Mesendoderm (in vitro differentiated cells): ENCODE data around the gene TALDO1.

Source experiments
- DNase-seq: peaks from one replicate; pipeline ENCODE4 v3.0.0; 2013
- H2AK5ac ChIP-seq: 2 replicates; pipeline ENCODE4 v1.6.1; 2013; ENCODE audit warnings: low read length, inconsistent platforms
- H2BK120ac ChIP-seq: 2 replicates; pipeline ENCODE4 v1.6.1; 2013; ENCODE audit warnings: low read depth, mild to moderate bottlenecking, low read length, moderate library complexity, mixed read lengths
- H2BK15ac ChIP-seq: replicated peaks from 2 replicates; pipeline ENCODE4 v1.6.1; 2013; ENCODE audit warnings: low read depth, mild to moderate bottlenecking, moderate library complexity
- H2BK5ac ChIP-seq: 2 replicates; pipeline ENCODE4 v1.6.1; 2013; ENCODE audit warnings: low read length, inconsistent platforms
- H3K18ac ChIP-seq: 2 replicates; pipeline ENCODE4 v1.6.1; 2013; ENCODE audit warnings: mild to moderate bottlenecking, low read length, mixed read lengths
- H3K23ac ChIP-seq: one replicate; pipeline ENCODE4 v1.6.1; 2013; ENCODE audit warnings: low read length
- H3K27ac ChIP-seq: 2 replicates; pipeline ENCODE4 v1.5.1; 2013; ENCODE audit warnings: low read depth, mild to moderate bottlenecking, inconsistent platforms, low read length, moderate library complexity
- H3K27me3 ChIP-seq: 2 replicates; pipeline ENCODE4 v1.6.1; 2013; ENCODE audit warnings: low read length, control low read depth, mild to moderate bottlenecking, inconsistent platforms; ENCODE audit not compliant: insufficient read depth, poor library complexity
- H3K36me3 ChIP-seq: 2 replicates; pipeline ENCODE4 v1.6.1; 2013; ENCODE audit warnings: low read length, inconsistent platforms; ENCODE audit not compliant: control insufficient read depth, insufficient read depth
- H3K4ac ChIP-seq: one replicate; pipeline ENCODE4 v1.6.1; 2013; ENCODE audit warnings: low read depth, mild to moderate bottlenecking, low read length, moderate library complexity
- H3K4me1 ChIP-seq: 2 replicates; pipeline ENCODE4 v1.6.1; 2013; ENCODE audit warnings: low read depth, low read length, inconsistent platforms; ENCODE audit not compliant: control insufficient read depth
- H3K4me2 ChIP-seq: 2 replicates; pipeline ENCODE4 v1.6.1; 2013; ENCODE audit warnings: low read length
- H3K4me3 ChIP-seq: 2 replicates; pipeline ENCODE4 v1.5.1; 2013; ENCODE audit warnings: mild to moderate bottlenecking, low read length
- H3K56ac ChIP-seq: one replicate; pipeline ENCODE4 v1.6.1; 2013; ENCODE audit warnings: low read length
- H3K79me1 ChIP-seq: 2 replicates; pipeline ENCODE4 v1.6.1; 2013; ENCODE audit warnings: low read length, inconsistent platforms
- H3K79me2 ChIP-seq: 2 replicates; pipeline ENCODE4 v1.6.1; 2013; ENCODE audit warnings: mild to moderate bottlenecking, low read length; ENCODE audit not compliant: control insufficient read depth, insufficient read depth
- H3K9ac ChIP-seq: 2 replicates; pipeline ENCODE4 v1.6.1; 2013; ENCODE audit warnings: low read length, inconsistent platforms
- H4K5ac ChIP-seq: one replicate; pipeline ENCODE4 v1.6.1; 2013; ENCODE audit warnings: low read length
- H4K8ac ChIP-seq: one replicate; pipeline ENCODE4 v1.6.1; 2013; ENCODE audit warnings: low read depth, mild to moderate bottlenecking, control low read depth, low read length, moderate library complexity
- WGBS: extraction: QIAGEN DNeasy Blood & Tissue Kit; methylation state at CpG from one replicate; pipeline ENCODE4 v1.1.7; 2013; ENCODE audit warnings: low lambda C conversion rate, missing lambda C conversion rate; ENCODE audit not compliant: insufficient coverage; ENCODE audit errors: extremely low coverage; 5-methylcytosine and 5-hydroxymethylcytosine counted together

The TALDO1 gene

DNA sequence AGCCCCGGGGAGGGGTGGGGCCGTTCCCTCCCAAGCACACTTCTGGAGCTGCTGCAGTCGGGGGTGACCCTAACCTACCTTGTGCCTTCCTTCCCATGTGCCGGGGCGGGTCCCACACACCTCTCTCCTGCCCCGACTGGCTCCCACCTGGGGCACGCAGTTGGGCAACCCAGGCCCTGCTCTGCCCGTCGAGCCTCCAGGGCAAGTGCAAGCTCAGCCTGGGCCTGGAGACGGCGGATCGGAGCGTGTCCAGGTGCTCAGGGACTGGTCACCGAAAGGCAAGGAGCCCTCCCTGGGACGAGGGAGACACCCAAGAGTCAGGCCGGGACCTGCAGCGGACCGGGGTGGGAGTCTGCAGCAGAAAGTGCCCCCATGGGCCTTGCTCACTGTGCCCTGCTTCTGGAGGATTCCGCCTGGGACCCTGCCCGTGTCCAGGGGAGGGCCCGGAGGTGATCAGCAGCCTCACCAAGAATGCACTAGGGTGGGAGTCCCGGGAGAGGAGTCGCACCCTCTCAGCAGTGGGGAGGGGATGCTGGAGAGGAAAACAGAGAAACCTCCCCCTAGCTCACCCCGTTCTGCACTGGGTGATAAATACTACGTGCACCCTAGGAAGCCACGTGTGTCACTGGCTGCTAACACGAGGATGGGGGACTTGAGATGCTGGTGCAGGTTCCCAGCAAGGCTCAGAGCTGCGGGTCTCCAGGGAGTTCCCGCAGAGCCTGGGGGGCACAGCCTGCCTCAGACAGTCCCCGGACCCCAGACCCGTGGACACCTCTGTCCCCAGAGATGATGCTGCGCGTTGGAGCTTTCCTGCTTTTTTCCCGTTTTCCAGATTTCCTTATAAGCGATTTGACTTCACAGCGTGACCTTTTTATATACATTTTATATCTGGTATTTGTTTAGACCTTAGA, 35.3 kb downstream of the TALDO1 start:
- no CpG with 5 or more reads among the region's 36 CpGs for WGBS
- no peak overlapping the region for H2BK15ac ChIP-seq
- H3K23ac ChIP-seq, result no peak overlapping the region
- H3K4me2 ChIP-seq, result no peak overlapping the region
- H3K4me1 ChIP-seq, result no peaks in the 10 kb centered on the region
- H3K36me3 ChIP-seq, result no peaks in the 10 kb centered on the region
- H3K4me3 ChIP-seq, result no peak overlapping the region
- H2BK5ac ChIP-seq, result no peak overlapping the region
- no peak overlapping the region for H4K8ac ChIP-seq
- no peak for DNase-seq
- H3K27ac ChIP-seq, result no peak overlapping the region
- H4K5ac ChIP-seq, result no peak overlapping the region
- no peak overlapping the region for H3K56ac ChIP-seq
- no peak overlapping the region for H2BK120ac ChIP-seq
- no peaks in the 10 kb centered on the region for H3K27me3 ChIP-seq
- H3K79me1 ChIP-seq, result no peaks in the 10 kb centered on the region
- H3K4ac ChIP-seq, result no peak overlapping the region
- H3K9ac ChIP-seq, result no peak overlapping the region
- H3K79me2 ChIP-seq, result no peaks in the 10 kb centered on the region
- H3K18ac ChIP-seq, result no peak overlapping the region
- no peak overlapping the region for H2AK5ac ChIP-seq

DNA sequence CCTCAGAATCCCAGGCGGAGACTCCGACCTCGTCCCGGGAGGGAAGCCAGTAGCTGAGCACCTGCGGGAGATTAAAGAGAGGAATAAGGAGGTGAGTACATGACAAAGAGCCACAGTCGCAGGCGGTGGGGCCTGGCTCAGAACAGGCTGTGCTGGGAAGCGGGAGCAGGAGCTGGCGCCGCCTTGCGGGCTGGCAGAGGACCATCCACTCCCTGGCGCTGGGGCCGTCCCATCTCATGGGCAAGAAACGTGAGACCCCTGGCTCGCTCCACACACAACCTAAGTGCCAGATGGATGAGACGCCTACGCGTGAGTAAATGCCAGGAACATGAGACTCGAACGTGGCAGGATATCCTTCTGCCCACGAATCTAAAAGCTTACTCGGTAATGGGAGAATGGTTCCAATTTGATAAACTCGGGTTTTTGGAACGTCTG, 36.3 kb downstream of the TALDO1 start:
- Histone ChIP-seq H3K4me3 (no peak overlapping the region), H3K4me1 (no peaks in the 10 kb centered on the region)

DNA sequence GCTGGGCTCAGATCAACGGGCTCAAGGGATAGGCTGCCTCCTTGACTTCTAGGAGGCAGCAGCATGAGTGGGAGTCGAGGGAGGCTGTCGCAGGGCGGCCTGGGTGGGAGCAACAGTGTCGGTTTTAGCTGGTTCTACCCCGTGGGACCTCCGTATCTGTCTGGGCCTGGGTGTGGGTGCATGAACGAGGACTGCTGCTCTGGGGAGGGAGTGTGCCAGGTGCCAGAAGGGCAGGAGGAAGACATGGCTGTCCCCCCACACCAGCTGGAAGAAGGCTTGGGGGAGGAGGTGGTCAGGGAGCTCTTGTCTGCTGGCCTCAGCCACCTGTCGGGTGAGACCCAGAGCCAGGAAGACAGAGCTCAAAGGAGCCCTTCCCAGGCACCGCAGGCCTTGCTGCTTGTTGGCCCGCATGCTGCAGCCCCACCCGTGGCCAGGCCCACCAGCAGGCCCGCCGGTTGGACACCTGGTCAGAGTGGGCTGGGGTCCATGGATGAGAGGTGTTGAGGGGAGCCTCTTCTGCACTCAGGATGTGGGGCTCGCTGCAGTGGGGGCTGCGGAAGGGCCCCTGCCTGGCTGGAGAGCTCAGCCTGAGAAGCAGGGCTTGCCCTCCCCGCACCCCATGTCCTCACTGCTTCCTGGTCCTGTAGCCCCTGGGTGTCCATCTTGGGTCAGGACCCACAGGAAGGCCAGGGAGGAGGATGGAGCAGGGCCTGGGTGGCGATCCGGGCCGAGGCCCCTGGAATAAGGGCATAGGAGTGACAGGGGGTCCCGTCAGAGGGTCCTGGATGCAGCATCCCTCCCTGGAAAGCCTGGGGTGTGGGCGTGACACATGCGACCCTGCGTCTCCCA, 39.2 kb downstream of the TALDO1 start:
- Histone ChIP-seq H3K56ac (no peak overlapping the region), H3K23ac (no peak overlapping the region), H3K4ac (no peak overlapping the region), H4K5ac (no peak overlapping the region), H2BK120ac (no peak overlapping the region), H3K9ac (no peak overlapping the region), H3K4me1 (no peaks in the 10 kb centered on the region), H3K79me1 (no peaks in the 10 kb centered on the region), H2BK15ac (no peak overlapping the region), H3K18ac (no peak overlapping the region), H3K79me2 (no peaks in the 10 kb centered on the region), H2AK5ac (no peak overlapping the region), H3K36me3 (no peaks in the 10 kb centered on the region), H3K27ac (no peak overlapping the region), H3K4me3 (no peak overlapping the region), H2BK5ac (no peak overlapping the region), H3K4me2 (no peak overlapping the region), H3K27me3 (no peaks in the 10 kb centered on the region), H4K8ac (no peak overlapping the region)
- WGBS, result no CpG with 5 or more reads among the region's 24 CpGs
- no peak for DNase-seq

More for the DNA sequence above, 36.3 kb downstream of the TALDO1 start:
- no peaks in the 10 kb centered on the region for H3K27me3 ChIP-seq
- no peak overlapping the region for H2AK5ac ChIP-seq
- H3K9ac ChIP-seq, result no peak overlapping the region
- H3K18ac ChIP-seq, result no peak overlapping the region
- H2BK15ac ChIP-seq, result no peak overlapping the region
- no peaks in the 10 kb centered on the region for H3K79me2 ChIP-seq
- no peak overlapping the region for H3K4me2 ChIP-seq
- H3K23ac ChIP-seq, result no peak overlapping the region
- H3K4ac ChIP-seq, result no peak overlapping the region
- H3K27ac ChIP-seq, result no peak overlapping the region
- no peak overlapping the region for H4K5ac ChIP-seq
- WGBS, result no CpG with 5 or more reads among the region's 24 CpGs
- no peak overlapping the region for H2BK5ac ChIP-seq
- no peaks in the 10 kb centered on the region for H3K79me1 ChIP-seq
- no peak overlapping the region for H4K8ac ChIP-seq
- H2BK120ac ChIP-seq, result no peak overlapping the region
- no peaks in the 10 kb centered on the region for H3K36me3 ChIP-seq
- peak; percentile 94 for DNase-seq
- H3K56ac ChIP-seq, result no peak overlapping the region

DNA sequence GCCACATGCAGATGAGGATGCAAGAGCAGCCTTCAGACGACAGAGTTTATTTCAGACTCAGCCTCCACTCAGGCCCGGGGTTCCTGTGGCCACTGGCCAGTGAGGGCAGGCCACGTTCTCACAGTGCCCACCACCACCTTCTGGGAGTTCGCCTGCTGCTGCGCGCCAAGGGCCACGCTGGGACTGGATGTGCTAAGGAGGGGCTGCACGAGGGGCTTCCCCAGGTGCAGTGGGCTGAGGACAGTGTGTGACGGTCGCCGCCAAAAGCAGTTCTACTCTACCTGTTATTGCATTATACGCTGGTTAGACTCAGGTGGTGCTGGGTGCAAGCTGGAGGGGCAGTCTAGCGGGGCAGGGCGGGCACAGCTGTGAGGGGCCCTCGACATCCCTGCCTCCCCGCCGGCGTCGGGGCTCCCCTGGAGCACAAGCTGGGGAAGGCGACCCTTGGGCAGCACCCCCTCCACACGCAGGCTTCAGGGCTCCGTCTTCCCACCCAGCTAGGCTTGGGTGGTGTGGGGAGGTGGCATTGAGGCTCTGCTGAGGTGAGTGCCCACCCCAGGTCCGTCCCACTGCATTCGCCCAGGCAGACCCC, 39.9 kb downstream of the TALDO1 start:
- Histone ChIP-seq H3K4me1 (no peaks in the 10 kb centered on the region), H3K23ac (no peak overlapping the region), H3K4me3 (no peak overlapping the region), H2BK120ac (no peak overlapping the region), H3K79me1 (no peaks in the 10 kb centered on the region), H2AK5ac (no peak overlapping the region), H3K4me2 (no peak overlapping the region), H3K18ac (no peak overlapping the region), H4K5ac (no peak overlapping the region), H3K36me3 (no peaks in the 10 kb centered on the region), H3K9ac (no peak overlapping the region), H2BK5ac (no peak overlapping the region), H3K56ac (no peak overlapping the region), H2BK15ac (no peak overlapping the region), H3K79me2 (no peaks in the 10 kb centered on the region), H3K27ac (no peak overlapping the region), H3K27me3 (no peaks in the 10 kb centered on the region), H3K4ac (no peak overlapping the region), H4K8ac (no peak overlapping the region)
- no peak for DNase-seq
- no CpG with 5 or more reads among the region's 24 CpGs for WGBS

DNA sequence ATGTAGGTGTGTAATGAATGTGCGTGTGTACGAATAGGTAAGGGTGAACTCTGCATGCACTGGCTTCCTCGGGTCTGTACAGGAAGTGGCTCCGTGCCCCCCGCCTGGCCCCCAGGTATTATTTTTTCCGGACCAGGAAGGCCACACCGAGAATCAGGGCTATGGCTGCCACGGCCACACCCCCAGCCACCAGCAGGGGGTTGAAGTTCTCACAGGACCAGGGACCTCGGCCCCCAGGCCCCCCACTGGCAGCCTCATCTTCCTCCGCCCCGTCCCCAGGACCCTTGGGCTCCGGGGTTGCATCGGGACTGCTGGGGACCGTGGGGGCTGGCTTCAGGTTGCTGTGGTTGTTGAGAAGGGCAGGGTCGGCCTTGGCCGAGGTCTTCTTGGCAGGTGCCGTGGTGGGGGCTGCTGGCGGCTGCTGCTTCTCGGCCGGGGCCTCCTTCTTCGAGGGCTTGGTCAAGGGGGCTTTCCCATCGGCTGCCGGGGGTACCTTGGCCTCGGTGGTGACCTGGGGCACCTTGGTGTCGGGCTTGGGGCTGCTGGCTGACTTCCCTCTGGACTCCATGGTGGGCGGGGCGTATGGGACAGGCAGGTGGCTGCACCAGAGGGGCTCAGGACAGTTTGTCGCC, 40.9 kb downstream of the TALDO1 start:
- H3K56ac ChIP-seq, result no peak overlapping the region
- H3K27ac ChIP-seq, result no peak overlapping the region
- no peaks in the 10 kb centered on the region for H3K27me3 ChIP-seq
- no peaks in the 10 kb centered on the region for H3K4me1 ChIP-seq
- no peak overlapping the region for H3K18ac ChIP-seq
- no peak overlapping the region for H4K8ac ChIP-seq
- no peak overlapping the region for H2BK5ac ChIP-seq
- no peak overlapping the region for H3K9ac ChIP-seq
- no peak overlapping the region for H2BK15ac ChIP-seq
- no peak overlapping the region for H4K5ac ChIP-seq
- no peak for DNase-seq
- H2AK5ac ChIP-seq, result no peak overlapping the region
- no CpG with 5 or more reads among the region's 28 CpGs for WGBS
- no peak overlapping the region for H2BK120ac ChIP-seq
- H3K4ac ChIP-seq, result no peak overlapping the region
- H3K4me2 ChIP-seq, result no peak overlapping the region
- no peaks in the 10 kb centered on the region for H3K36me3 ChIP-seq
- no peaks in the 10 kb centered on the region for H3K79me1 ChIP-seq
- H3K4me3 ChIP-seq, result no peak overlapping the region
- no peaks in the 10 kb centered on the region for H3K79me2 ChIP-seq
- H3K23ac ChIP-seq, result no peak overlapping the region
